ENCODE measurements around the gene RER1. TPM values are rescaled to one million over a fixed set of nuclear protein-coding genes. Genes with fewer than 3 reads are reported as not detected.

Gene RER1
- total RNA-seq, 1 donor from 2014 or later, result 105 TPM

- H3K27me3 Mint-ChIP-seq, result no peaks in the 10 kb centered on the region
- peaks cover 4% of the 10 kb centered on the region for H3K36me3 Mint-ChIP-seq (ENCODE audit: low read depth)
- H3K4me3 Mint-ChIP-seq, result no peak overlapping the region
- ChIA-PET CTCF (no interaction called here), POLR2A (no interaction called here)
- DNase-seq, result no peak
- TF ChIP-seq CTCF (IDR thresholded peaks at IDR 0.05), result no peak
- ATAC-seq (ENCODE audit: low read depth), result no peak
- no peaks in the 10 kb centered on the region for H3K4me1 Mint-ChIP-seq
- intact Hi-C loops (cut with micrococcal nuclease), result no loop called here
- H3K27ac Mint-ChIP-seq, result no peak overlapping the region
- H3K9me3 Mint-ChIP-seq, result no peaks in the 10 kb centered on the region
Observed at GRCh38 chr1:2355373-2356261, 36.0 kb upstream of the RER1 start.

- no peak for ATAC-seq (ENCODE audit: low read depth)
Observed at GRCh38 chr1:2356401-2356800, 35.2 kb upstream of the RER1 start.

GRCh38 chr1:2356911-2357845, 34.5 kb upstream of the RER1 start:
- POLR2A ChIA-PET, result interaction anchor here (0.5 kb wide), 1 partner anchor 1516 kb away, joined by 6 read pairs; no protein-coding TSS in a partner anchor
- ATAC-seq (ENCODE audit: low read depth) (no peak), DNase-seq (no peak)
- intact Hi-C loops (cut with micrococcal nuclease), result no loop called here
- Mint-ChIP-seq H3K36me3 (ENCODE audit: low read depth) (peaks cover 5% of the 10 kb centered on the region), H3K27ac (no peak overlapping the region), H3K4me3 (no peak overlapping the region), H3K9me3 (no peaks in the 10 kb centered on the region), H3K27me3 (no peaks in the 10 kb centered on the region), H3K4me1 (no peaks in the 10 kb centered on the region)
- no peak for TF ChIP-seq CTCF (IDR thresholded peaks at IDR 0.05)
- CTCF ChIA-PET, result no interaction called here

More at GRCh38 chr1:2356401-2356800, 35.2 kb upstream of the RER1 start:
- no peak overlapping the region for H3K4me3 Mint-ChIP-seq
- peaks cover 4% of the 10 kb centered on the region for H3K36me3 Mint-ChIP-seq (ENCODE audit: low read depth)
- no peaks in the 10 kb centered on the region for H3K4me1 Mint-ChIP-seq
- intact Hi-C loops (cut with micrococcal nuclease), result no loop called here
- H3K27me3 Mint-ChIP-seq, result no peaks in the 10 kb centered on the region
- no peak overlapping the region for H3K27ac Mint-ChIP-seq
- no peaks in the 10 kb centered on the region for H3K9me3 Mint-ChIP-seq
- no peak for DNase-seq
- CTCF ChIA-PET, result no interaction called here
- POLR2A ChIA-PET, result interaction anchor here (0.5 kb wide), 1 partner anchor 1517 kb away, joined by 6 read pairs; no protein-coding TSS in a partner anchor
- no peak for TF ChIP-seq CTCF (IDR thresholded peaks at IDR 0.05)

- CTCF ChIA-PET, result no interaction called here
- Mint-ChIP-seq H3K4me1 (no peaks in the 10 kb centered on the region), H3K9me3 (no peaks in the 10 kb centered on the region), H3K27me3 (no peaks in the 10 kb centered on the region), H3K36me3 (ENCODE audit: low read depth) (peaks cover 6% of the 10 kb centered on the region), H3K27ac (no peak overlapping the region), H3K4me3 (no peak overlapping the region)
- no peak for DNase-seq
- no peak for ATAC-seq (ENCODE audit: low read depth)
- POLR2A ChIA-PET, result no interaction called here
- TF ChIP-seq CTCF (IDR thresholded peaks at IDR 0.05), result no peak
- intact Hi-C loops (cut with micrococcal nuclease), result no loop called here
Observed at GRCh38 chr1:2358072-2358471, 33.6 kb upstream of the RER1 start.
